Measurements from ENCODE around the gene PRKCE. TPM values are rescaled to one million over a fixed set of nuclear protein-coding genes. Genes with fewer than 3 reads are reported as not detected.

The PRKCE gene
- polyA plus RNA-seq, 3 donors: 1.3 to 7.7 (median 2.3) TPM

- DNase-seq: peak in 2 of 3 donors; percentile 24 to 33
- Histone ChIP-seq H3K36me3 (replicated peaks in 1 of 2; ENCODE audit: control insufficient read depth in 1 of 2, insufficient read depth in 2 of 2, low read length in 2 of 2) (no peaks in the 10 kb centered on the region), H3K9ac (ENCODE audit: insufficient read depth, low read length, poor library complexity, severe bottlenecking) (no peak overlapping the region), H3K27ac (ENCODE audit: low read depth in 1 of 2, low read length in 2 of 2) (no peak overlapping the region), H3K4me1 (ENCODE audit: control insufficient read depth in 1 of 2, insufficient read depth in 2 of 2, low read length in 2 of 2) (peaks cover 12 to 19% of the 10 kb centered on the region in 2 donors), H3K9me3 (replicated peaks in 1 of 2; ENCODE audit: control insufficient read depth in 1 of 2, insufficient read depth in 1 of 2, low read length in 2 of 2) (no peaks in the 10 kb centered on the region), H3K4me3 (replicated peaks in 1 of 3; ENCODE audit: low read depth in 2 of 3, low read length in 3 of 3) (no peak overlapping the region), H3K27me3 (ENCODE audit: control insufficient read depth in 2 of 2, insufficient read depth in 2 of 2, low read length in 2 of 2) (peaks cover 3 to 14% of the 10 kb centered on the region in 2 donors), H3K4me2 (replicated peaks; ENCODE audit: extremely low read depth, low read length, poor library complexity, severe bottlenecking) (no peak overlapping the region), H4K20me1 (ENCODE audit: insufficient read depth, low read length) (no peaks in the 10 kb centered on the region), H2AFZ (ENCODE audit: insufficient read depth, low read depth, low read length, poor library complexity, severe bottlenecking) (no peak overlapping the region), H3K79me2 (ENCODE audit: insufficient read depth, low read length) (no peaks in the 10 kb centered on the region)
- Mint-ChIP-seq H3K27me3 (ENCODE audit: low read depth in 3 of 3) (peaks cover 18 to 36% (median 26%) of the 10 kb centered on the region in 3 donors), H3K4me1 (peaks cover 16% of the 10 kb centered on the region), H3K27ac (peak overlapping the region in 3 of 7 donors; percentile 30 to 33 (median 31)), H3K9me3 (peaks cover 0 to 2% (median 0%) of the 10 kb centered on the region in 7 donors), H3K36me3 (no peaks in the 10 kb centered on the region), H3K4me3 (no peak overlapping the region)
- WGBS (ENCODE audit: insufficient coverage): 3% methylated on average over 4 of the region's 6 CpGs
- intact Hi-C loops (cut with micrococcal nuclease): loop anchor here in 1 of 2 donors (10.0 kb wide), 1 partner anchor 135 kb away; no protein-coding TSS in a partner anchor
- peak; percentile 15 for TF ChIP-seq CTCF (IDR thresholded peaks at IDR 0.05)
These were observed 578.7 kb downstream of the PRKCE start for GRCh38 chr2:46230115-46230571.

GRCh38 chr2:46230677-46231425 lies 579.4 kb downstream of the PRKCE start:
- peaks cover 18 to 34% (median 26%) of the 10 kb centered on the region in 3 donors for H3K27me3 Mint-ChIP-seq (ENCODE audit: low read depth in 3 of 3)
- Histone ChIP-seq H2AFZ (ENCODE audit: insufficient read depth, low read depth, low read length, poor library complexity, severe bottlenecking) (no peak overlapping the region), H3K36me3 (replicated peaks in 1 of 2; ENCODE audit: control insufficient read depth in 1 of 2, insufficient read depth in 2 of 2, low read length in 2 of 2) (no peaks in the 10 kb centered on the region), H3K4me1 (ENCODE audit: control insufficient read depth in 1 of 2, insufficient read depth in 2 of 2, low read length in 2 of 2) (peaks cover 6 to 12% of the 10 kb centered on the region in 2 donors), H3K27ac (ENCODE audit: low read depth in 1 of 2, low read length in 2 of 2) (no peak overlapping the region), H3K4me3 (replicated peaks in 1 of 3; ENCODE audit: low read depth in 2 of 3, low read length in 3 of 3) (no peak overlapping the region), H3K27me3 (ENCODE audit: control insufficient read depth in 2 of 2, insufficient read depth in 2 of 2, low read length in 2 of 2) (peaks cover 3 to 14% of the 10 kb centered on the region in 2 donors), H3K9me3 (replicated peaks in 1 of 2; ENCODE audit: control insufficient read depth in 1 of 2, insufficient read depth in 1 of 2, low read length in 2 of 2) (no peaks in the 10 kb centered on the region), H4K20me1 (ENCODE audit: insufficient read depth, low read length) (no peaks in the 10 kb centered on the region), H3K79me2 (ENCODE audit: insufficient read depth, low read length) (no peaks in the 10 kb centered on the region), H3K9ac (ENCODE audit: insufficient read depth, low read length, poor library complexity, severe bottlenecking) (no peak overlapping the region), H3K4me2 (replicated peaks; ENCODE audit: extremely low read depth, low read length, poor library complexity, severe bottlenecking) (no peak overlapping the region)
- H3K27ac Mint-ChIP-seq: peak overlapping the region in 2 of 7 donors; percentile 7 to 11
- 83% methylated on average over 1 of the region's 4 CpGs for WGBS (ENCODE audit: insufficient coverage)
- H3K4me3 Mint-ChIP-seq: no peak overlapping the region
- no peak for DNase-seq
- no peaks in the 10 kb centered on the region for H3K36me3 Mint-ChIP-seq
- peaks cover 0 to under 1% (median 0%) of the 10 kb centered on the region in 7 donors for H3K9me3 Mint-ChIP-seq
- no peak for TF ChIP-seq CTCF (IDR thresholded peaks at IDR 0.05)
- H3K4me1 Mint-ChIP-seq: peaks cover 10% of the 10 kb centered on the region
- intact Hi-C loops (cut with micrococcal nuclease): loop anchor here in 1 of 2 donors (10.0 kb wide), 1 partner anchor 134 kb away; no protein-coding TSS in a partner anchor
